ENCODE measurements around the gene TEX261.

DNA sequence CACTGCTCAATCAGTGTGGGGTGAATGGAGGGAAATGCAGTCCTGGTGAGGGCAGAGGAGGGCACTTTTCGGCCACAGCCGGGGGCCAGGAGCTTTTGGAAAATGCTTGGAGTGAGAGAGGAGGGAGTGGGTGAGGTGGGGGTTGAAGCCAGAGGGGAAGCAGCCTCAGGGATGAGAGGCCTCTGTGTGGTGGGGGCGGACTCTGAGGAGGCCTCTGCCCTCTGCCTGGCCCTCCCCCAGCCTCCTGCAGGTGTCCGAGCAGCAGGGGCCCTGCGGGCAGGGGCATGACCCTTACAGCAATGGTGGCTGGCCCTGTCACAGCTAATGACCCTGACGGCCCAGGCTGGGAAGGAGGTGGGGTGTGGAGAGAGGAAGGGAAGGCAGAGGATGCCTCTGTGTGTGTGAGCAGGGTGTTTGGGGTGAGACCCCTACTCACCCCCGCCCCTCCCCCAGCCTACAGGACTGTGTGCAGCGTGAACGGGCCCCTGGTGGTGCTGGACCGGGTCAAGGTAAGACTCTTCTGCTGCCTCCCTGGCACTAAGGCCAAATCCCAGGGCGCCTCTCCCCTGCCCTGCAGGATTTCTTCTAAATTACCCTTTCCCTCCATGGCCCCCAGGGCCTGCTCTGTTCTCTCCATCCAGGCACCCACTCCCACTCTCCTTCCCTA is 51.3 kb downstream of the TEX261 start:
- TF ChIP-seq, protein P1, sequence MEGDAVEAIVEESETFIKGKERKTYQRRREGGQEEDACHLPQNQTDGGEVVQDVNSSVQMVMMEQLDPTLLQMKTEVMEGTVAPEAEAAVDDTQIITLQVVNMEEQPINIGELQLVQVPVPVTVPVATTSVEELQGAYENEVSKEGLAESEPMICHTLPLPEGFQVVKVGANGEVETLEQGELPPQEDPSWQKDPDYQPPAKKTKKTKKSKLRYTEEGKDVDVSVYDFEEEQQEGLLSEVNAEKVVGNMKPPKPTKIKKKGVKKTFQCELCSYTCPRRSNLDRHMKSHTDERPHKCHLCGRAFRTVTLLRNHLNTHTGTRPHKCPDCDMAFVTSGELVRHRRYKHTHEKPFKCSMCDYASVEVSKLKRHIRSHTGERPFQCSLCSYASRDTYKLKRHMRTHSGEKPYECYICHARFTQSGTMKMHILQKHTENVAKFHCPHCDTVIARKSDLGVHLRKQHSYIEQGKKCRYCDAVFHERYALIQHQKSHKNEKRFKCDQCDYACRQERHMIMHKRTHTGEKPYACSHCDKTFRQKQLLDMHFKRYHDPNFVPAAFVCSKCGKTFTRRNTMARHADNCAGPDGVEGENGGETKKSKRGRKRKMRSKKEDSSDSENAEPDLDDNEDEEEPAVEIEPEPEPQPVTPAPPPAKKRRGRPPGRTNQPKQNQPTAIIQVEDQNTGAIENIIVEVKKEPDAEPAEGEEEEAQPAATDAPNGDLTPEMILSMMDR (IDR thresholded peaks at IDR 0.05 in 4 of 5, conservative IDR thresholded peaks at IDR 0.05 in 1 of 5), result no peak
- TF ChIP-seq POLR2A (IDR thresholded peaks at IDR 0.05), result no peak
